ENCODE results near the gene SERPINB8. TPM values are rescaled to one million over a fixed set of nuclear protein-coding genes. Genes with fewer than 3 reads are reported as not detected.

Gene SERPINB8
- polyA plus RNA-seq, 4 donors = 6.7 to 15.7 (median 12.3) TPM

GRCh38 chr18:64032312-64032711 lies 62.4 kb downstream of the SERPINB8 start:
- no peak for FAIRE-seq
- 64 to 68% (median 65%) methylated on average over 6 of the region's 6 CpGs for WGBS, 3 donors
- no peak for DNase-seq
- Histone ChIP-seq H3K27me3 (ENCODE audit: control insufficient read depth in 3 of 3, insufficient read depth in 3 of 3, low read length in 3 of 3) (no peaks in the 10 kb centered on the region), H3K36me3 (ENCODE audit: control insufficient read depth in 3 of 3, insufficient read depth in 2 of 3, low read depth in 1 of 3, low read length in 3 of 3) (no peaks in the 10 kb centered on the region), H3K4me3 (ENCODE audit: low read depth in 1 of 3, low read length in 3 of 3) (no peak overlapping the region), H3K4me1 (ENCODE audit: control insufficient read depth in 3 of 3, insufficient read depth in 2 of 3, low read depth in 1 of 3, low read length in 2 of 3) (no peaks in the 10 kb centered on the region), H3K27ac (ENCODE audit: low read depth in 1 of 3, low read length in 2 of 3) (no peak overlapping the region), H3K9me3 (ENCODE audit: control insufficient read depth in 2 of 2, insufficient read depth in 1 of 2, low read depth in 1 of 2, low read length in 1 of 2) (no peaks in the 10 kb centered on the region)

- WGBS, 3 donors = 12 to 16% (median 15%) methylated on average over 3 of the region's 3 CpGs
- H3K9me3 ChIP-seq (ENCODE audit: control insufficient read depth in 2 of 2, insufficient read depth in 1 of 2, low read depth in 1 of 2, low read length in 1 of 2) = no peaks in the 10 kb centered on the region
- H3K27ac ChIP-seq (ENCODE audit: low read depth in 1 of 3, low read length in 2 of 3) = no peak overlapping the region
- DNase-seq (peak; percentile 9 to 34), FAIRE-seq (no peak)
- no peaks in the 10 kb centered on the region for H3K36me3 ChIP-seq (ENCODE audit: control insufficient read depth in 3 of 3, insufficient read depth in 2 of 3, low read depth in 1 of 3, low read length in 3 of 3)
- H3K27me3 ChIP-seq (ENCODE audit: control insufficient read depth in 3 of 3, insufficient read depth in 3 of 3, low read length in 3 of 3) = no peaks in the 10 kb centered on the region
- no peak overlapping the region for H3K4me3 ChIP-seq (ENCODE audit: low read depth in 1 of 3, low read length in 3 of 3)
- H3K4me1 ChIP-seq (ENCODE audit: control insufficient read depth in 3 of 3, insufficient read depth in 2 of 3, low read depth in 1 of 3, low read length in 2 of 3) = no peaks in the 10 kb centered on the region
Observed at GRCh38 chr18:64037812-64038414, 68.0 kb downstream of the SERPINB8 start.

Other genes starting within 250 kb of the SERPINB8 start
- gene SERPINB7, start 194.7 kb upstream of the SERPINB8 start, polyA plus RNA-seq = not detected
- under 1 TPM; 0.03 to 0.81 (median 0.38) TPM for gene SERPINB2, start 82.4 kb upstream of the SERPINB8 start, polyA plus RNA-seq
- under 1 TPM in 1 of 4 donors, not detected in 3; 0.07 TPM for gene SERPINB10, start 62.1 kb upstream of the SERPINB8 start, polyA plus RNA-seq
- under 1 TPM in 2 of 4 donors, not detected in 2; 0.10 to 0.48 TPM for gene HMSD, start 20.8 kb upstream of the SERPINB8 start, polyA plus RNA-seq
- not detected for gene LINC00305, start 179.0 kb downstream of the SERPINB8 start, polyA plus RNA-seq